Fibroblast of pulmonary artery (primary cell): ENCODE data around the gene OXER1.

ENCODE experiments used
- DNase-seq: peaks from one replicate; pipeline ENCODE4 v3.0.0-alpha.2; 2010; ENCODE audit warnings: low read depth
- H3K4me3 ChIP-seq: replicated peaks from 2 replicates; pipeline ENCODE4 v1.5.1; 2011; ENCODE audit warnings: low read depth, mild to moderate bottlenecking, control low read depth, low read length, moderate library complexity
- TF ChIP-seq, protein P1 (sequence below): IDR thresholded peaks from 2 replicates; pipeline ENCODE4 v1.5.1; 2011; ENCODE audit warnings: mild to moderate bottlenecking, control low read depth, low read length, inconsistent platforms; ENCODE audit errors: missing control alignments

OXER1 gene

GRCh38 chr2:42789751-42790150 is 25.8 kb upstream of the OXER1 start:
- TF ChIP-seq, protein P1, sequence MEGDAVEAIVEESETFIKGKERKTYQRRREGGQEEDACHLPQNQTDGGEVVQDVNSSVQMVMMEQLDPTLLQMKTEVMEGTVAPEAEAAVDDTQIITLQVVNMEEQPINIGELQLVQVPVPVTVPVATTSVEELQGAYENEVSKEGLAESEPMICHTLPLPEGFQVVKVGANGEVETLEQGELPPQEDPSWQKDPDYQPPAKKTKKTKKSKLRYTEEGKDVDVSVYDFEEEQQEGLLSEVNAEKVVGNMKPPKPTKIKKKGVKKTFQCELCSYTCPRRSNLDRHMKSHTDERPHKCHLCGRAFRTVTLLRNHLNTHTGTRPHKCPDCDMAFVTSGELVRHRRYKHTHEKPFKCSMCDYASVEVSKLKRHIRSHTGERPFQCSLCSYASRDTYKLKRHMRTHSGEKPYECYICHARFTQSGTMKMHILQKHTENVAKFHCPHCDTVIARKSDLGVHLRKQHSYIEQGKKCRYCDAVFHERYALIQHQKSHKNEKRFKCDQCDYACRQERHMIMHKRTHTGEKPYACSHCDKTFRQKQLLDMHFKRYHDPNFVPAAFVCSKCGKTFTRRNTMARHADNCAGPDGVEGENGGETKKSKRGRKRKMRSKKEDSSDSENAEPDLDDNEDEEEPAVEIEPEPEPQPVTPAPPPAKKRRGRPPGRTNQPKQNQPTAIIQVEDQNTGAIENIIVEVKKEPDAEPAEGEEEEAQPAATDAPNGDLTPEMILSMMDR = no peak
- no peak for DNase-seq
- no peak overlapping the region for H3K4me3 ChIP-seq

DNA sequence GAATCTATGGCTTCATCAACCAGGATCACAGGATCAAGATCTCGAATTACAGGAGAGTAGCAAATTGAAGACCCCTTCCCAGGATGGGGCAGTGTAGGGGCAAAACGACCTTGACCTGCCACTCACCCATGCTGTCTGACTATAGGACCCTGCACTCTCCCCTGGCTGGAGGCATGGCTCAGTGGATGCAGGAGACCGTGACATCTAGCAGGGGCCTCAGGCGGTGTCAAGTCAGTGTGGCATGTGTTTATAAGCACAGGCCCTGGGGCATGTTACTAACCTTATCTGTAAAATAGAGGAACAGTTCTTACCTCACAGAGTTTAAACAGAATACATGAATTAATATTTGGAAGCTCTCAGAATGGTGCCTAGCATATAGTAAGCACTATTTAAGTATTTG is 24.9 kb upstream of the OXER1 start:
- TF ChIP-seq, protein P1 = no peak
- DNase-seq = no peak
- H3K4me3 ChIP-seq = no peak overlapping the region

DNA sequence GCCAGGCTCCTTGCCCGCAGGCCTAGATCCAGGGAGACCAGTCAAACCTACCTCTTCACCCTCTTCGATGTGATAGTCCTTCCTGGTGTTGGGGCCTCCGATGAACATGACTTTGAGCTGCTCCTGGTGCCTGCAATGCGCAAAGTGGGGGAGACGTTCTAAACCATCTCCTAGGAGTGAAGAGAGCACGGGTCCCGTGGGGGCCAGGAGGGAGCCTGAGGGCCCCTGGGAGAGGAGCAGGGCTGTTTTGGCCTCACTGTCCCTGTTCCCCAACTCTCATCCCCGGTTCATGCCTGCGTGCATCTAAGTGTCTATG is 24.5 kb upstream of the OXER1 start:
- no peak for DNase-seq
- TF ChIP-seq, protein P1 = no peak
- no peak overlapping the region for H3K4me3 ChIP-seq

- TF ChIP-seq, protein P1 = no peak
- DNase-seq = no peak
Measured at GRCh38 chr2:42787788-42788477, 24.0 kb upstream of the OXER1 start.

DNA sequence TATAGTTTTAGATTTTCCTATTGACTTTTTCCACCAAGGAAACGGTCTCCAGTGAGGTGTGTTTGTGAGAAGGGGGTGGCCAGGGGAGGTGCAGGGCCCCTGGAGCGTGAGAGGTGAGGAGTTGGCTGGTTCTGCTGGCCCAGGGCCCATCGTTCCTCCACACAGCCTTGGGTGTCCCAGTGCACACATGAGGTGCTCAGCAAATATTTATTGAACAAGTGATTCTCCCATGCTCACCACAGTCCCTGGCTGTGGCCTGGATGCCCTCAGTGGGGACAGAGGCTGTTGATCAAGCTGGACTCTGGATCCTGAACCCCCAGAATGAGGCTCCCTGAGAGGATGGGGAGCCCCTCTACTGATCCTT is 23.5 kb upstream of the OXER1 start:
- no peak for DNase-seq
- TF ChIP-seq, protein P1 = no peak
- H3K4me3 ChIP-seq = no peak overlapping the region

More at GRCh38 chr2:42787788-42788477, 24.0 kb upstream of the OXER1 start:
- H3K4me3 ChIP-seq = no peak overlapping the region

DNA sequence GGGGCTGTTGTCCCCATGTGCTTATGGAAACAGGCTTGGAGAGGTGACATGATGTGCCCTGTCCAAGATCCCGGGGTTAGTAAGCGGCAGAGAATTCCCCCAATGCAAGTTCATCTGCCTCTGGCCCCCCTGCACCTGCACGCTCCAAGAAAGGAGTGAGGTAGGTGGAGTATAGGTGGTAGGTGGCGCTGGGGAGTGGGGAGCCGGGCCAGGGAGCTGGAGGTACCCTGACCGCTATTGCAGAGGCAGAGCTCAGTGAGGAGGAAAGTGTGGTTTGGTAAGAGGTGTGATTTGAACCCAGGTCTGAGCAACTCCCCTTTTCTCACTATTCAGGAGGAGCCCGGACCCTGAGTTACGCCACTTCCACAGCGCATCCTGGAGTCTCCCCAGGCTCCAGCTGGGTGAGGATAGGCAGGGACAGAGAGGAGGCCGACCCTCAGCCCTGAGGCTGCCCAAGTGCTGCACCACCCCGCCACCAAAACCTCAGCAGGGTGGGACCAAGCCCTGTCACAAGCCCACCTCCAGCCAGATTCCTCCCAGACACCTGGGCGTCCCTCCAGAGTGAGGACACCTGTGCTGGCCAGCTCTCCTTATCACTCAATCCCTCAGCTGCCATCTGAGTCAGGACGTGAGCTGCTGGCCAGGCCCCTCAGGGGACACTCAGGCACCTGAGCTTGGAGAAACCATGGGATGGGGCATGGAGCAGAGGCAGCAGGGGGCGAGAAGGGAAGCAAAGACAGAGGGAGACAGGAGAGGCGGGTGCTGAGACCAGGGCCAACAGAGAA is 22.8 kb upstream of the OXER1 start:
- no peak for DNase-seq
- H3K4me3 ChIP-seq = no peak overlapping the region
- TF ChIP-seq, protein P1 = no peak
